Measurements from ENCODE around the gene C4orf50. TPM values are rescaled to one million over a fixed set of nuclear protein-coding genes. Genes with fewer than 3 reads are reported as not detected.

Gene C4orf50
- total and polyA plus RNA-seq, 2 of the 13 experiments (the other 11 are each of a cell fraction or from before 2014, with no cell fraction given): not detected

DNA sequence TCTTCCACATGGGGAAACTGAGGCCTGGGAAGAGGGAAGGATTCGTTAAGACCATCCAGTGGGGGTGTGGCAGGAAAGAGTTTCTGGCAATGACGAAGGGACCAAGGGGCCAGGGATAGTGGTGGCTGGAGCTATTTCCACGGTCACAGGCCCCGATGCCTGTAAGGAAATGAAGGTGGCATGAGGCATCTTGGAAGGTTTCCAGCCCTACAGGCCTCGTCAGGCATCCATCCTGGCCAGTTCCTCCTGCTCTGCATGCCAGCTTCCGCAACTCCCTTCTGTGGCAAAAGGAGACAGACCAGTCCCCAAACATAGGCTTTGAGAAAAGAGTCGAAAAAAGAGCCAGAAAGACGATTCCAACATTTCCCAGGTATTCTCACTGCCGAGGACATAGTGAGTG lies 9.2 kb upstream of the C4orf50 start:
- Histone ChIP-seq H3K27me3 (ENCODE audit: control insufficient read depth in 1 of 2, insufficient read depth in 2 of 2, low read length in 2 of 2) (peaks cover 16 to 78% of the 10 kb centered on the region in 2 experiments), H4K20me1 (ENCODE audit: insufficient read depth, low read length) (peaks cover 4% of the 10 kb centered on the region; the same call in 1 of the 2 replicates), H3K36me3 (replicated peaks in 1 of 2; ENCODE audit: control insufficient read depth in 1 of 2, insufficient read depth in 2 of 2, low read length in 2 of 2) (no peaks in the 10 kb centered on the region), H3K4me1 (ENCODE audit: insufficient read depth, low read length) (no peaks in the 10 kb centered on the region), H3K4me2 (ENCODE audit: low read depth, low read length) (no peak overlapping the region), H3K27ac (ENCODE audit: extremely low read length, insufficient read depth, low read length) (no peak overlapping the region), H3K4me3 (replicated peaks in 1 of 3; ENCODE audit: insufficient read depth in 1 of 3, low read depth in 2 of 3, low read length in 3 of 3) (no peak overlapping the region), H2AFZ (ENCODE audit: low read length) (no peak overlapping the region), H3K9ac (ENCODE audit: insufficient read depth, low read depth, low read length) (no peak overlapping the region), H3K79me2 (ENCODE audit: insufficient read depth, low read length) (no peaks in the 10 kb centered on the region), H3K9me3 (ENCODE audit: low read length) (no peaks in the 10 kb centered on the region)
- 0% methylated on average over 6 of the region's 9 CpGs for WGBS (ENCODE audit: low lambda C conversion rate)
- POLR2A ChIA-PET: no interaction called here
- no peak for TF ChIP-seq ZFX (CRISPR knock-in tag; IDR thresholded peaks at IDR 0.05; ENCODE audit: low read depth)
- no peak for TF ChIP-seq ZNF746 (CRISPR knock-in tag; IDR thresholded peaks at IDR 0.05)
- no peak for TF ChIP-seq HOXA5 (CRISPR knock-in tag; IDR thresholded peaks at IDR 0.05)
- no peak for TF ChIP-seq ETV6 (CRISPR knock-in tag; conservative IDR thresholded peaks at IDR 0.05)
- TF ChIP-seq TBX3 (IDR thresholded peaks at IDR 0.05; ENCODE audit: borderline replicate concordance): no peak
- no peak for TF ChIP-seq KLF15 (CRISPR knock-in tag; IDR thresholded peaks at IDR 0.05; ENCODE audit: borderline replicate concordance)
- no peak for TF ChIP-seq HMG20B (CRISPR knock-in tag; conservative IDR thresholded peaks at IDR 0.05)
- TF ChIP-seq PCBP1 (IDR thresholded peaks at IDR 0.05; ENCODE audit: borderline replicate concordance, low read depth, low read length): no peak
- no peak for TF ChIP-seq CENPX (CRISPR knock-in tag; IDR thresholded peaks at IDR 0.05)
- TF ChIP-seq, protein P1, sequence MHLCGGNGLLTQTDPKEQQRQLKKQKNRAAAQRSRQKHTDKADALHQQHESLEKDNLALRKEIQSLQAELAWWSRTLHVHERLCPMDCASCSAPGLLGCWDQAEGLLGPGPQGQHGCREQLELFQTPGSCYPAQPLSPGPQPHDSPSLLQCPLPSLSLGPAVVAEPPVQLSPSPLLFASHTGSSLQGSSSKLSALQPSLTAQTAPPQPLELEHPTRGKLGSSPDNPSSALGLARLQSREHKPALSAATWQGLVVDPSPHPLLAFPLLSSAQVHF (CRISPR knock-in tag; IDR thresholded peaks at IDR 0.05): no peak
- TF ChIP-seq KAT8 (CRISPR knock-in tag; IDR thresholded peaks at IDR 0.05): no peak
- TF ChIP-seq, protein P2, sequence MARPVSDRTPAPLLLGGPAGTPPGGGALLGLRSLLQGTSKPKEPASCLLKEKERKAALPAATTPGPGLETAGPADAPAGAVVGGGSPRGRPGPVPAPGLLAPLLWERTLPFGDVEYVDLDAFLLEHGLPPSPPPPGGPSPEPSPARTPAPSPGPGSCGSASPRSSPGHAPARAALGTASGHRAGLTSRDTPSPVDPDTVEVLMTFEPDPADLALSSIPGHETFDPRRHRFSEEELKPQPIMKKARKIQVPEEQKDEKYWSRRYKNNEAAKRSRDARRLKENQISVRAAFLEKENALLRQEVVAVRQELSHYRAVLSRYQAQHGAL (CRISPR knock-in tag; IDR thresholded peaks at IDR 0.05; ENCODE audit: not compliant biosample characterization): no peak
- TF ChIP-seq ZNF879 (CRISPR knock-in tag; IDR thresholded peaks at IDR 0.05): no peak
- no peak for ATAC-seq
- CTCF ChIA-PET (ENCODE audit: low intra/inter-chr PET ratio, low total read pairs): no interaction called here
- FAIRE-seq: no peak
- no TSS peak for BruUV-seq (replicated peaks)
- intact Hi-C loops (cut with micrococcal nuclease; ENCODE audit: unreplicated experiment): no loop called here
- in situ Hi-C loops (cut with HindIII; ENCODE audit: extremely low pct_ligation_motif_present, low pct_unique_long_range_greater_than_20kb): no loop called here
- no peak for DNase-seq (ENCODE audit: low spot score)

All from HepG2 (cell line).